ENCODE measurements around the gene RBM4.
"Not testable (repeated sequence)": the region's sequence is repeated elsewhere in the genome, so short reads cannot be mapped to it uniquely, and the experiment has no call there.

The RBM4 gene

DNA sequence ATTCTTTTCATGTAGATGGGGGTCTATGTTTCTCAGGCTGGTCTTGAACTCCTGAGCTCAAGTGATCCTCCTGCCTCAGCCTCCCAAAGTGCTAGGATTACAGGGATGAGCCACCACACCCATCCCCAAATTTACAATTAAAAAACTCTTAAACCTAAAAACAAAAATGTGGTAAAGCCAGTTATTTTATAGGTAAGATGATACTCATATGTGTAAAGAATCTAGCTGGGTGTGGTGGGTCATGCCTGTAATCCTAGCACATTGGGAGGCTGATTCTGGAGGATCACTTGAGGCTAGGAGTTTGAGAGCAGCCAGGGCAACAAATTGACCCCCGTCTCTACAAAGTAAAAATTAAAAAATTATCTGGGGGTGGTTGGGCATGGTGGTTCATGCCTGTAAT is 26.0 kb upstream of the RBM4 start:
- H3K4me3 ChIP-seq (ENCODE audit: low read length), result no peak overlapping the region
- no peak for DNase-seq (ENCODE audit: low read depth, low spot score)

DNA sequence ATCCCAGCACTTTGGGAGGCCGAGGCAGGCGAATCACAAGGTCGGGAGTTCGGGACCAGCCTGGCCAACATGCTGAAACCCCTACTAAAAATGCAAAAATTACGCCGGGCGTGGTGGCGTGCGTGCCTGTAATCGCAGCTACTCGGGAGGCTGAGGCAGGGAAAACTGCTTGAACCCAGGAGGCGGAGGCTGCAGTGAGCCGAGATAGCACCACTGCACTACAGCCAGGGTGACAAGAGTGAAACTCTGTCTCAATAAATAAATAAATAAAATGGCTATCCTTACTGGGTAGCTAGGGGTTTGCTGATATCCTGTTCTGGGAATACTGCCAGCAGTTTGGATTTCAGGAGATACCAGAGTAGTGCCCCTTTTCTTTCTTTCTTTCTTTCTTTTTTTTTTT is 24.4 kb upstream of the RBM4 start:
- no peak for DNase-seq (ENCODE audit: low read depth, low spot score)
- no peak overlapping the region for H3K4me3 ChIP-seq (ENCODE audit: low read length)

DNA sequence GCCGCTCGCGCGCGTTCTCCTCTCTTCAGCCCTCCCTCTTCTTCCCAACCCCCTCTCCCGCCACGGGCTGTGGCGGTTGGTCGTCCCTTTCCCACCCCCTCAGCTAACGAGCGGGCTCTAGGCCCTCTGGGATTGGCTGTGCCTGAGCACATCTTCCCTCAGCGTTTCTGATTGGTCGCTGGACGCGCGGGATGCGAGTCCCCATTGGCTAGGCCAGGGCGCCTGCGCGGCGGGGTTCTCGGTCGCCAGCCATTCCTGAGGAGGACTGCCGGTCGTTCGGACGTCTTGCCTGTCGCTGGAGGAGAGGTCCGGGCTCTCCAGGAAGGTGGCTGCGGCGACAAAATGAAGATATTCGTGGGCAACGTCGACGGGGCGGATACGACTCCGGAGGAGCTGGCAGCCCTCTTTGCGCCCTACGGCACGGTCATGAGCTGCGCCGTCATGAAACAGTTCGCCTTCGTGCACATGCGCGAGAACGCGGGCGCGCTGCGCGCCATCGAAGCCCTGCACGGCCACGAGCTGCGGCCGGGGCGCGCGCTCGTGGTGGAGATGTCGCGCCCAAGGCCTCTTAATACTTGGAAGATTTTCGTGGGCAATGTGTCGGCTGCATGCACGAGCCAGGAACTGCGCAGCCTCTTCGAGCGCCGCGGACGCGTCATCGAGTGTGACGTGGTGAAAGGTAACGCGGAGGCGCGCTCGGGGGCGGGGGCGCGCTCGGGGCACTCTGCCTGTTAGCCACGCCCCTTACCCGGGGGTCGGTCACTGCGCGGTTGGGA is 21.9 kb upstream of the RBM4 start, which contains the start of gene RBM14:
Gene RBM14 (plus strand): TSS at position 252 of the 776 bp plus-strand sequence. CDS start 91 bp downstream, at position 343.
- H3K4me3 ChIP-seq (ENCODE audit: low read length), result peak within 1 kb of the TSS; percentile 75
- peak; percentile 99 for DNase-seq (ENCODE audit: low read depth, low spot score)

DNA sequence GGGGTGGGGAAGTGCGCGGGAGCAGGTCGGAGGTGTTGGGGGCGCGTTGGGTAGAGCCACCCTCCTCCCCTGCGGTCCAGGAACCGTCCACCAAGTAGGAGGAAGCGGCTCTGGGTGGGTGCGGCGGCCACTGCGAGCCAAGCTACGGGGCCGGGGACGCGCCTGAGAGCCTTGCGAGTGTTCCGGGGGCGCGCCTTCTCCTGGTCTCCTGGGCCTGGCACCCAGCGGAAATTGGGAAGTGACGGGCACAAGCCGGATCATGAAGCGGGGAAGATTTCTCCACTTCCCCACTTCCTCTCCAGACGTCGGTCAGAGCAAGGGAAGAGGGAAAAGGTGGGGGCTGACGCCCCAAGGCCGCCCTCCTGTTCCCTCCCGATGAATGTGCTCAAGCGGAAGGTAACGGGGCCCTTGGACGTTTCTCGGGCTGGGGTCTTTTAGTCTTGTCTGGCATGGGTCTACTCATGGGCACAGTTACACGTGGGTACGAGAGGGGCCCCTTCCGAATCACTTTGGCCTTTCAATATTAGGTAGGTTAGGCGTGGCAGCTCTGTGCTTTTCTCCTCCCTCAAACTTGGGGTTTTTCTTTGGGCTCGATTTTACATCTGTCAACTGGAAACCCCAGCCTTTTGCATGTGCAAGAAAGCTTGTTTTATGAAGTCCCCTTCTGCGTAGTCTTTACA is 21.2 kb upstream of the RBM4 start:
- H3K4me3 ChIP-seq (ENCODE audit: low read length), result peak overlapping the region; percentile 75
- DNase-seq (ENCODE audit: low read depth, low spot score), result no peak

DNA sequence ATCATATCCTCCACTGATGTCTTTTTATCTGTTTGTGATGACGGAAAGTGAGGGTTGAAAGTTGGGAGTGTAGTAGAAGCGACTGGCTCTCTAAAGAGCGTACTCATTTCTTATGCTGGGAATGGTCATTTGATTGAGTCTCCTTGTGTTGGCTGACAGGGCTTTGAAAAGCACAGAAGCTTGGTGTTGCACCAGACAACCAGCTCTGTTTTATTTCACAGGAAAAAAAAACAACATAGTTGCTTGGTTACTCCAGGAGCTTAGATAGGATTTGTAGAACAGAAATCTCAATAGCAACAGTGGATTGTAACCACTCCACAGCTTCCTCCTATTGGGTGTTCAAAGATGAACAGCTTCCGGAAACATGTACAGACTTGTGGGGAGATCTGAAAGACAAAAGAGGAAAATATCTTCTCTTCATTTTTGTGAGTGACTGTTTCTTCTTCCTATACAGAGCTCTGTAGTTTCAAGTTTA is 19.4 kb upstream of the RBM4 start:
- DNase-seq (ENCODE audit: low read depth, low spot score), result no peak
- no peak overlapping the region for H3K4me3 ChIP-seq (ENCODE audit: low read length)

DNA sequence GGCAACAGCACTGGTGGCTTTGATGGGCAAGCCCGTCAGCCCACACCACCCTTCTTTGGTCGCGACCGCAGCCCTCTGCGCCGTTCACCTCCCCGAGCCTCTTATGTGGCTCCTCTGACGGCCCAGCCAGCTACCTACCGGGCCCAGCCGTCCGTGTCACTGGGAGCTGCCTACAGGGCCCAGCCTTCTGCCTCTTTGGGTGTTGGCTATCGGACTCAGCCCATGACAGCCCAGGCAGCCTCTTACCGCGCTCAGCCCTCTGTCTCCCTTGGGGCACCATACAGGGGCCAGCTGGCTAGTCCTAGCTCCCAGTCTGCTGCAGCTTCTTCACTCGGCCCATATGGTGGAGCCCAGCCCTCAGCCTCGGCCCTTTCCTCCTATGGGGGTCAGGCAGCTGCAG is 14.1 kb upstream of the RBM4 start:
- H3K4me3 ChIP-seq (ENCODE audit: low read length), result no peak overlapping the region
- no peak for DNase-seq (ENCODE audit: low read depth, low spot score)

DNA sequence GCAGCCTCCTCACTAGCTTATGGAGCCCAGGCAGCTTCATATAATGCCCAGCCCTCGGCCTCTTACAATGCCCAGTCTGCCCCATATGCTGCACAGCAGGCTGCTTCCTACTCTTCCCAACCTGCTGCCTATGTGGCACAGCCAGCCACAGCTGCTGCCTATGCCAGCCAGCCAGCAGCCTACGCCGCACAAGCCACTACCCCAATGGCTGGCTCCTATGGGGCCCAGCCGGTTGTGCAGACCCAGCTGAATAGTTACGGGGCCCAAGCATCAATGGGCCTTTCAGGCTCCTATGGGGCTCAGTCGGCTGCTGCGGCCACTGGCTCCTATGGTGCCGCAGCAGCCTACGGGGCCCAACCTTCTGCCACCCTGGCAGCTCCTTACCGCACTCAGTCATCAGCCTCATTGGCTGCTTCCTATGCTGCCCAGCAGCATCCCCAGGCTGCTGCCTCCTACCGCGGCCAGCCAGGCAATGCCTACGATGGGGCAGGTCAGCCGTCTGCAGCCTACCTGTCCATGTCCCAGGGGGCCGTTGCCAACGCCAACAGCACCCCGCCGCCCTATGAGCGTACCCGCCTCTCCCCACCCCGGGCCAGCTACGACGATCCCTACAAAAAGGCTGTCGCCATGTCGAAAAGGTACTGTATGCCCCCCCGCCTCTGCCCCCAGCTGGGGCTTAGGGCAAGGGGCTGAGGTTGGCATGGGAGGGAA is 13.3 kb upstream of the RBM4 start:
- DNase-seq (ENCODE audit: low read depth, low spot score), result no peak
- no peak overlapping the region for H3K4me3 ChIP-seq (ENCODE audit: low read length)

DNA sequence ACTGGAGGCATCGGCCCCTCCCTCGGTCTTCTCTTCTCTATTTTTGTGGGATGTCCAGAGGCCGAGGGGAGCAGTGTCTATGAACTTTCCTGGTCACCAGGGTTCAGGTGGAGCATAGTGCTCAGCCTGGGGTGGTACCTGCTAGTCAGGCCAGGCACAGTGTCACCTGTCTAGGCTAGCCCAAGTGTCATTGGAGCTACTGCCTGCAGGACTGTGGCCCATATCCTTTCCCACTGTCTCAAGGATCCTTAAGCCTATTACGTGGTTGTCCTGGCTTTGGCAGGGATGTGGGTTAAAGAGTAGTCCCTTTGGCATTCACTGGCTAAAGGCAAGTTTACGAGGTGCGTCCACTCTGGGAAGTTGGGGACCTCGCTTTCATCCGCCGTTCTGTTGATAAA is 12.8 kb upstream of the RBM4 start:
- H3K4me3 ChIP-seq (ENCODE audit: low read length), result no peak overlapping the region
- DNase-seq (ENCODE audit: low read depth, low spot score), result no peak

DNA sequence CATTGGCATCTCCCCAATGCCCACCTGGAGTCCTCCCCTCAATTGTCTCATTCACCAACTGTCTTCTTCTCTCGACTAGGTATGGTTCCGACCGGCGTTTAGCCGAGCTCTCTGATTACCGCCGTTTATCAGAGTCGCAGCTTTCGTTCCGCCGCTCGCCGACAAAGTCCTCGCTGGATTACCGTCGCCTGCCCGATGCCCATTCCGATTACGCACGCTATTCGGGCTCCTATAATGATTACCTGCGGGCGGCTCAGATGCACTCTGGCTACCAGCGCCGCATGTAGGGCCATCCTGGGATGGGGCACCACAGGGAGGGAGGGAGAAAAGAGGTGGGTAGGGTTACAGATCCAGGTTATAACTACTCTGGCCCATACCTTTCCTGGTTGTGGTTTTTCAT is 12.1 kb upstream of the RBM4 start:
- no peak overlapping the region for H3K4me3 ChIP-seq (ENCODE audit: low read length)
- DNase-seq (ENCODE audit: low read depth, low spot score), result no peak

DNA sequence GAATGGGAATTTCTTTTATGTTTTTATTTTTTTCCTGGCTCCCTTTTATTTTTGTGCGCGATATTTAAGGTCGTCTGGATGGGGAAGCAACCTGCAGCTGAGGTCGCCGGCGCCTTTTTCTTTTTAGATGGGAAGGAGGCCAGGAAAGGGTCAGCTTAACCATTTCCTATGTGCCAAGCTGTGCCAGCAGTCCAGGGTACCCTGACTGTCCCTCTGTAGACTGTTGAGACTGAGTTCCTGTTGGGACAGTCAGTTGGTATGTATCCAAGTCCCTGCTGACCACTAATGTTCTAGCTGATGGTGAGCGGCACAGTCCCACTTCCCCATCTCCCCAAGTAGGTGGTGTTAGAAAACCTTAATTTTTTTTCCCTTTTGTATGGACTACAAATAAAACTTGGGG is 11.6 kb upstream of the RBM4 start:
- no peak for DNase-seq (ENCODE audit: low read depth, low spot score)
- no peak overlapping the region for H3K4me3 ChIP-seq (ENCODE audit: low read length)

DNA sequence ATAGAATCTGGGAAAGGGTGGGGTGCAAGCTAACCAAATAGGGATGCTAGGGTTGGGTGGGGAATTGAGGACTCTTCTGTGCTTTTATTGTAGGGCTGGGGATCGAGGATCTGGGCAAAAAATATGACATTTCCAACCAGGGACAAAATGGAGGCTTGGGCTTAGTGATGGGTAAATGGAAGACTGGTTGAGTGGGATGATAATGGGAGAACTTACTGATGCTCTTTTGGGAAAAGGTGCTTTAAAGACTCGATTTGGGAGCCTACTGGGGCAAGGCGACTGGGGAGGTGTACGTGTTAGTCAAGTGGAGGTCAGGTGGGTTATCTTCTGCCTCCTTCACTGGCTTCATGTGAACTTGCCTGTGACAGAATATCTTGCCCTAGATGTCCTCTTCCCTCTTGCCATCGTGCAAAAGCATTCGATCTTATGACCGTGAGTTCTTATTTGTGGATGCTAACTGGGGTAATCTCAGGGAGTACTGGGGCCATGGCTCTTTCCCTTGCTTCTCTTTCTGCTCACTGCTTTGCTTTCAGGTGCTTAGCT is 10.4 kb upstream of the RBM4 start:
- H3K4me3 ChIP-seq (ENCODE audit: low read length), result no peak overlapping the region
- no peak for DNase-seq (ENCODE audit: low read depth, low spot score)

DNA sequence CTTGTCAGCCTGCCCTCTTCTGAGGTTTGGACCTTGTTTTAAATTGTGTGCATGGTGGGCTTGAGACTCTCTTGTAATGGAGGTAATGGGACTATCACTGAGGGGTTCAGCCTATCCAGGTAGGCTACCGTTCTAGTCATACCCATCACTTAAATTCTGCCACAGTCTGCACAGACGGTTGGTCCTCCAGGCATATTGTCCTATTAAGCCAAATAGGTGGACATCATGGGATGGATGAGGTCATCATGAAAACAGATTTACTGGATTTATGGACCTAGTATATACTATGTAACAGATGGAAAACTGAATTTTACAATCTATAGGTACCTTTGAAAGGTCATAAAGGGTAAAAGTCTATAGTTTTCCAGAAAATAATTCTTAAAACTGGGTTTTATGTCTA is 9.1 kb upstream of the RBM4 start:
- H3K4me3 ChIP-seq (ENCODE audit: low read length), result no peak overlapping the region
- DNase-seq (ENCODE audit: low read depth, low spot score), result no peak

DNA sequence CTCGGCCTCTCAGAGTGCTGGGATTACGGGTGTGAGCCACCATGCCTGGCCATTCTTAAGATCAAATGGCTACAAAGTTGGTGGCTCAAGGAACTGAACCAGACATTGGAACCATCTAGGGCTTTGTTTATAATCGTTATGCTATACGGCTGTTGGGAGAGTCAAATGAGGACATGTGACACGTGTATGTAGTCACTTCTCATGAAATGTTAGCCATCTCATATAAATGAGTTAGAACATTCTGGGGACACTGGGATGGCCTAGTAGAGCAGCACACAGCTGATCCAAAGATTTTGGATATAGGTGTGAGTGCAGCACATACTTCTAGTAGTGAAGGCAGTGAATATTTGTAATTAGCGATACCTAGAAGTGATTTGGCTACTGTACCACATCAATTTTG is 6.6 kb upstream of the RBM4 start:
- no peak overlapping the region for H3K4me3 ChIP-seq (ENCODE audit: low read length)

DNA sequence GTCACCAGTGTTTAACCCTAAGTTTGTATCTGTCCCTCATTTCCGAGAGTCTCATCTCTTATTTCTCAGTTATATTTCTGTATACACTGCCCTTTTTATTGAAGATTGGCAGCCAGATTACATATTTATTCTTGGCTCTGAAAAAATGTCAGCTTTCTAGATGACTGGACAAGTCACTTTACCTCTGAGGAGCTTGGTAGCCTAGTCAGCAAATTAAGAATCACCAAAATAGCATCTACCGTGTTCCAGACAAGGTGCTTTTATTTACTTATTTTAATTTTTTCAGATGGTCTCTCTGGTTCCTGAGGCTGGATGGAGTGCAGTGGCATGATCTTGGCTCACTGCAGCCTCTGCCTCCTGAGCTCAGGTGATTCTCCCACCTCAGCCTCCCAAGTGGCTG is 5.6 kb upstream of the RBM4 start:
- no peak overlapping the region for H3K4me3 ChIP-seq (ENCODE audit: low read length)
- DNase-seq (ENCODE audit: low read depth, low spot score), result no peak

More for the DNA sequence above, 6.6 kb upstream of the RBM4 start:
- no peak for DNase-seq (ENCODE audit: low read depth, low spot score)

DNA sequence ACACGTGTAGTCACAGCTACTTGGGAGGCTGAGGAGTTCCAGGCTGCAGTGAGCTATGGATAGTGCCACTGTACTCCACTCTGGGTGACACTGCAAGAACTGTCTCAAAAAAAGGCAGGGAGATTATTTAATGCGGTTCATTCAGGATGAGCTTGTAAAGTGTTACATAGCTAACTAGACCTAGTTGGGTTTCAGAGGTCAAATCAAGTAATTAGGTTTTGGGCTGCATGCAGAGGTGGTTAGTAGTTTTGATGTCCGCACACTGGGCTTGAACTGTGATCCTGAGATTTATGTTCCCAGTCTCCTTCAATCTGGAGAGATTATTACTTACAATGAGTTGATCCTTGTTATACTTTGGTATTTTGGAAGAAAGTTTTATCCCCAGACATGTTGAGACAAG is 2.1 kb upstream of the RBM4 start:
- H3K4me3 ChIP-seq (ENCODE audit: low read length), result no peak overlapping the region
- DNase-seq (ENCODE audit: low read depth, low spot score), result no peak

DNA sequence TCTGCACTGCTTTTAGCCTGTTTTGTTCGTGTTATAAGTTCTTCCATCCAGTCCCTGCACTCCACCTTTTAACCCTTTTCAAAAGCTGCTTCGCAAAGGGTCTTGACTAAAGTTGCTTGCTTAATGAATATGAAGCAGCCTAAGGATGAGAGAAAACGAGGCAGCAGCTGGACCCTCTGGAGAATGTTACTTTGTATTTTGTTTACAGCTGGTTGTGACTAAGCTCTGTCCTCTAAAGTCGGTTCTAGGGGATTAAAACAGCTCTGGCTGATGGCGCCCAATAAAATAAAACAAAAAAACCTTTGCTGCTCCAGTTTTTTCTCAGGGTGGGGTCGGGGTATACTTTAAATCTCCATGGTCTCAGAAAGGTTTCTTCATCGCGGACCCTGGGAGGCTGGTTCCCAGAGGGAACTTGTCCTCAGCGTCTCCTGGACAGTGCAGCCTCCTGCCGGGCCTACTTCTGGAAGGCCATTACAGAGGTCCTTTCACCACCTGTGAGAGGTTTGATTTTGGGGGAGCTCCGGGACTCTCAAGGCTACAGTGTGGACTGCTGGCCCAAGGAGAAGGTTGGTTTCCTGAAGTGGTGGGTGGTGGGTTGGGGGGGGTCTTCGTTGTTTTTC is 836 bp upstream of the RBM4 start:
- no peak for DNase-seq (ENCODE audit: low read depth, low spot score)
- peak overlapping the region; percentile 53 for H3K4me3 ChIP-seq (ENCODE audit: low read length)

DNA sequence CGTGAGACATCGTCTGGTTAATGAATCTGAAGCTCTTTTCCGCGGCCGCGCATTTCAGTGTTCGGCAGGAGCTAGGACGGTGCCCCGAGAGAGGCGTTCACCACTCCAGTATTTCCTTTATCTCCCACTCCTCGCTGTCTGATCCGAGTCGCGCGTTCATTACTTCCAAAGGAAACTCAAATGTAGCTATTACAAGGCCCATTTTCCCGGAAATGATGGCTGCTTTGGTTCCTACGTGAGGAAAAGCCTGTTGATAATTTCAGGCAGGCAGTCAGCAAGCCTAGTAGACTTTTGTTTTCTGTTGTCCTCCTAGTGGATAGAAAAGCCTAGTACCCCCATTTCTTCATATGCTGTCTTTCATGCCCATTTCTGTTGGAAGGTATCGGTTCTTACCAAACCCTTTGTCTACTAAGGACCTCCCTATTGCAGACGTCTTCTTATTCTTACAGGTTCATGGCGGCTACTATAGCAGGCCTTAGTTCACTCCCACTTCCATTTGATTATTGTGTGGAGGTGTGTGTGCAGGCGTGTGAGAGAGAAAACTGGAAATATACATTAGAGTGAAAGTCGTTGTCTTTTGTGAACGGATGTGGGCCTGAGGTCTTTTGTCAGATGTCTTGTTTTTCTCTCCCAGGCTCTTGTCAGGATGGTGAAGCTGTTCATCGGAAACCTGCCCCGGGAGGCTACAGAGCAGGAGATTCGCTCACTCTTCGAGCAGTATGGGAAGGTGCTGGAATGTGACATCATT is 737 bp downstream of the RBM4 start:
- DNase-seq (ENCODE audit: low read depth, low spot score), result peak; percentile 41

DNA sequence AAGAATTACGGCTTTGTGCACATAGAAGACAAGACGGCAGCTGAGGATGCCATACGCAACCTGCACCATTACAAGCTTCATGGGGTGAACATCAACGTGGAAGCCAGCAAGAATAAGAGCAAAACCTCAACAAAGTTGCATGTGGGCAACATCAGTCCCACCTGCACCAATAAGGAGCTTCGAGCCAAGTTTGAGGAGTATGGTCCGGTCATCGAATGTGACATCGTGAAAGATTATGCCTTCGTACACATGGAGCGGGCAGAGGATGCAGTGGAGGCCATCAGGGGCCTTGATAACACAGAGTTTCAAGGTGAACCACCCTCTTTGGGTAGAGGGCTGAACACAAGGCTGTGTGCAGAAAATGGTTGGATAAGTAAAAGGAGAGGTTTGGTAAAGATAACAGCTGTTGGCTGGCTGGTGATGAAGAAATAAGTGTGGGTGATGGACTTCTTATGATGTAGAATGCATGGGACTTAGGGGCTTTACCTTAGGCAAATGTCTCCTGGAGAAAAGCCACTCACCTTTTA is 1.4 kb downstream of the RBM4 start:
- DNase-seq (ENCODE audit: low read depth, low spot score), result not testable (repeated sequence)
- H3K4me3 ChIP-seq (ENCODE audit: low read length), result peak overlapping the region; percentile 89

More for the DNA sequence above, 737 bp downstream of the RBM4 start:
- peak overlapping the region; percentile 89 for H3K4me3 ChIP-seq (ENCODE audit: low read length)

Measured in Jurkat, Clone E6-1 (cell line).